NCI-H774 (cell line): ENCODE results near the gene PPM1J.
A peak's percentile ranks its signal among the peaks of the same experiment; 100 is the strongest.
"Not testable (repeated sequence)": the region's sequence is repeated elsewhere in the genome, so short reads cannot be mapped to it uniquely, and the experiment has no call there.

ENCODE experiments used
- DNase-seq: peaks from one replicate; lab custom pipeline; 2025; lab: John Stamatoyannopoulos, UW

Gene PPM1J

DNA sequence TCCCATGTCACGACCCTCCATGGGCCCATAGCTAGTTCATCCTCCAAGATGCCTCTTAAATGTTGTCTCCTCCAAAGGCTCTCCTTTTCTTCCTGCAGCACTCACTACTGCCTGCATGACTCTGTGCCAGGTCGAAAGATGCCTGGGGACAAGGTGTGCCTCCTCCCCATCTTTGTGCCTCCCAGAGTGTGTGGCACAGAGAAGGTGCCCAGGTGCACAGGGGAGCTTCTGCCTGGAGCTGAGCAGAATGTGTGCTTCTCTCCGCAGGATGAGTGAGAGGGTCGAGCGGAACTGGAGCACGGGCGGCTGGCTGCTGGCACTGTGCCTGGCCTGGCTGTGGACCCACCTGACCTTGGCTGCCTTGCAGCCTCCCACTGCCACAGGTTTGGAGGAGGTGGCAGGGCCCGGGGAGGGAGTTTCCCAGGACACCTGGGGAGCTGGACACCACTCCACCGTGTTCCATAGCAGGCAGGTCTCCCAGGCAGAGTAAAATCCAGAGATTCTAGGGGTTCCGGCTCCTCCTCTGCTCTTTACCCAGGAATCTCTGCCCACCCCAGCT is 6.9 kb upstream of the PPM1J start:
- no peak for DNase-seq

DNA sequence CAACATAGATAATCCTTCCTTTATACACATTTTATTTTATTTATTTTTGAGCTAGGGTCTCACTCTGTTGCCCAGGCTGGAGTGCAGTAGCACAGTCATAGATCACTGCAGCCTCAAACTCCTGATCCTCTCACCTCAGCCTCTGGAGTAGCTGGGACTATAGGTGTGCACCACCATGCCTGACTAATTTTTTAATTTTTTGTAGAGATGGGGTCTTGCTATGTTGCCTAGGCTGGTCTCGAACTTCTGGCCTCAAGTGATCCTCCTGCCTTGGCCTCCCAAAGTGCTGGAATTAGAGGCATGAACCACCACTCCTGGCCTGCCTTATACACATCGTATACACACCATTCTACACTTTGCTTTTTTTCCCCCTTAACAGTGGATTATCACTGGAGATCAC is 6.2 kb upstream of the PPM1J start:
- DNase-seq = not testable (repeated sequence)

DNA sequence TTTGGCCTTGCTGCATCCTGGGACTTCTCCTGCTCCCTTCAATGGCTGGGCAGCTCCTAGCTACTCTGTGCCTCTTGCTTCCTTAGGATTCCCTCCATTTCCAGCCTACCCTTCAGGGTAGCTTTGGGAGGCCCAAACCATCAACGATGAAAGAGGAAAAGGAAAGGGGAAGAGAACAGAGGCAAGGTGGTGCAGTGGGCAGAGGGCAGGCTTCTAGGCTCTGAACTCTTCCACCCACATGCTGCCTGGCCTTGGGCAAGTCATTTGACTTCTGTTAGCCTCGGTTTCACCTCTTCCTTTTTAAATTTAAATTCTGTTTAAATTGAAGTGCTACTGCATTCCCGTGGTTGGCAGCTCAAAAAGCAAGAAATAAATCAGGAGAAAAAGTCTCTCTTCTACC is 5.7 kb upstream of the PPM1J start:
- no peak for DNase-seq

DNA sequence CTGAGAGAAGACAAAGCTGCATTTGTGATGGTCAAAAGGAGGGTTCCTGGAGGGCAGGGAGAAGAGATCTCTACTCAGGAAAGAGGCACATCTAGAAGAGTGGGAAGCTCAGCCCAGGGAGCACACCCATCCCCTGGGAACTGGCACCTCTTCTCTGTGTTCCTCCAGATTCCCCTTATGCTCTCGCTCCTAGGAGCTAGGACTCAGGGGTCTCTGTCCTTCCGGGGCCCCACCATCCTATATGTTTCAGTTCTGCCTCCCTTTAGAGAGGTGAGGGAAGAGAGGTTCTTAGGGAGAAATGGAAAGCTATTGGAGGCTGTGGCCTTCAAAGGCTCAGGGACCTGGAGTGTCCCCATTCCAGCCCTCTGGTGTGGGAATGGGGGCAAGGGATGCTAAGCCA is 4.6 kb upstream of the PPM1J start:
- no peak for DNase-seq

DNA sequence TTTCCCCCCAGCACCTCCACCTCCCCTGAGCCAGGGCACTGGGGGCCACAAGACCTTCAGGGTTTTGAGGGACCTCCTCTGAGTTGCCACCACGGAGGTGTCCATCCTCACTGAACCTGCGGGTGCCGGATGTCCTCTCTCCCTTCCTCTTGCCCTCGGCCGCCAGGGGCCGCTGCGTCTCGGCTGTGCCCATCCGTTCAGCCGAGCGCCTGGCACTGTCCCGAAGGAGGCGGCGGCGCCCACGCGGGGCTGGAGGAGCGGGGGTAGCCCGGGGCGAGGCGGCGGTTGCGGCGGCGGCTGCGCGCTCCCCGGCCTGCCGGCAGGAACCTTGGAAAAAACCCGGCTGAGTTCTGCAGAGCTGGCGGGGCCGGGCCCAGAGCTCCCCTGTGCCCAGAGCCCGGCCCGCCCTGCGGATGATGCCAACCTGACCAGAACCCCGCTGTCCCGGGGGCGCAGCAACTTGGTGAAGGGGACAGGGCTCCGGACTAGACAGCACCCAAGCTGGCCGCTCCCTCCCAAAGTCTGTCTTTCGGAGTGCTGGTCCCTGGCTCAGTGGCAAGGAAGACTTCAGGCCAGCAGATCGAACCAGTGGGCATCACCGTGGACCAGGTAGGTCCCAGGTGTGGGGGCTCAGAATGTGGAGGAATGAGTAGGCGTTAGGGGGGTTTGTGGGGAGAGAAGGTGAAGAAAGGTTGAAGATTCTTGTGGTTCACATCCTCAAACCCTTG is 3.7 kb upstream of the PPM1J start:
- peak; percentile 46 for DNase-seq

DNA sequence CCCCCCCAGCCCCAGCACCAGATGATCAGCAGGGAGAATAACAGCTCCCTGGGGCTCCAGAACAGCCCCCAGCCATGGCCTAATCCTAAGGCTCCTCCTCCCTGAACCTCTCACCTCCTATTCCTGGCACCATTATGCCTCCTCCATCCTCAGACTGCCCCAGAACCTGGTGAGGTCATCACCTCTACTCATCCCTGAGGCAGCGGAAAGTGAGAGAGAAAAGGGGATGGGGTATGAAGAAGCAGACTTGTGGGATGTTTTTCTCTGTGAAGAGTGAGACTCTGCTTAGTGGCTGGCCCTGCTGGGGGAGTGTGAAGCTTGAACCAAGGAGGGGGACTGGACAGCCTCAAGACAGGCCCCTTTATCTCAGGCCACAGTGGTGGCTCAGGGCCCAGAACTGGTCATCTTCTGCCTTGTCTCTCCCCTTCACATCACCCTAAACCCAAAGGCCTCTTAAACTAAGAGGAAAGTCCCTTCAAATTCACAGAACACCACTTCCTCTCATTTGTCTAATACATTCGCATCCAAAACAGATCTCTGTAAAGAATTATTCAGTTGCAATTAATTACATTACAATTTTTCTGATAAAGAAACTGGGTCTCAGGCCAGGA is 2.2 kb upstream of the PPM1J start:
- DNase-seq = no peak

DNA sequence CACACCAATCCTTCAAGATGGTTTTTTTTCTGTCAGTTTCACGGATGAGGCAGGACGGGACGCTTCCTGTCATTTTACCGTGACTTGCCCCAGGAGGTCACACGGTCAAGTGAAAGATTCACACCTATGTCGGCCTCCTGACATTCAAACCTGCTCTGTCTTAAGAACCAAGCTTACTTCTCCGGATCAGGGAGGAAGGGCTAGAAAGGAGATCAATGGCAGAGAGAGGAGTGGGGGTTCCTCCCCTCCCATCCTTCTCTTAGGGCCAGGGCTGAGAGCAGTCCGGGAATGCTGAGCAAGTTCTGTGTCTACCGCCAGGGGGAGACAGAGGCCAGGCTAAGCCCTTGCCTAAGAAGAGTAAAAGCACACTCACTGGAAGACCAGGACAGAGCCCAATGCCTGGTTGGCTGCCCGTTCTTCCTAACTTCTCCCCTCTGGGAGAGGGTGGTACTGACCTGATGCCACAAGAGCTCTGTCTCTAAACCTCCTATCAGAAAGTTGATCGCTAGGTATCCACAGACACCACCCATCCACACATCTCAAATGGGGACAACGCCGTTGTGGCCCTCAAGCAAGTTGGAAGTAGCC is 1.1 kb upstream of the PPM1J start:
- DNase-seq = peak; percentile 73

DNA sequence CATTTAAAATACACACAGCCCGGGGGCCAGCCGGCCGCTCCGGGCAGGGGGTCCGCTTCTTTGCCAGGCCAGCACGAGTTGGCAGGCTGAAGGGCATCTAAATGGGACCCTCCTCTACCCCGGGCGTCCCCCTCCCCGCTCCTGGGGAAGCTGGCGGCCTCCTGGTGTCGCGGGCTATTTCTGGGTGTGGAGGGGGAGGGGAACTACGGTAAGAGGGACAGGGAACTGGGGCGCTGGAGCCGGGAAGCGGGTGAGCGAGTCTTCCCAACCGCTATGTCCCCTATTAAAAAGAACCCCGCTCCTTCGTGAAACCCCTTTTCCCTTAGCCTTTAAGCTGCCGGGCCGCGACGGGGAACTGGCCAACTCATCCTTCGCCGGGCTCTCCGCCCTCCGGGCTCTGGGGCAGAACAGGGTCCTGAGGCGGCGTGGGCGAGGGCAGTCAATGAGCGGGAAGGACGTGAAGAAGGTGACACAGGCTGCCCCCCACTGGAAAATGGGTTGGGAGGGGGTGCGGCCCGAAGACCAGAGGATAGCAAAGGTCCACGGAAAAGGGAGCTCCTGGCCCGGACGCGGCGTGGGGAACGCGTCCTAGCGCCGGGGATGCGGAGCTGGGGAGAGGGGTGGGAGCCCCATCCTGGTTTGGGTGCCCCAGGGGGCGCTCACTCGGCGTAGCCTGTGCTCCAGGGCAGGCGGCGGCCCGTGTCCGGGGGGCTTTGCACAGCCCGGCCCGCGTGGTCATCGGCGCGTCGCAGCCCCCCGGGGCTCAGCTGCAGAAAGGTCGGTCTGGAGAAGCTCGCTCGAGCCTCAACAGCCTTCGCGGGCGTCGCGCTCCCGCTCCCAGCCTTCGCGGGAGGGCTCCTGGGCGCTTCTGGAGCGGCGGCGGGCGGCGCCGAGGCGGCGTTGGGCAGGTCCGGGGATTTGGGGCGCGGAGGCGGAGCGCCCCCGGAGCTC is 544 bp downstream of the PPM1J start:
- DNase-seq = no peak

DNA sequence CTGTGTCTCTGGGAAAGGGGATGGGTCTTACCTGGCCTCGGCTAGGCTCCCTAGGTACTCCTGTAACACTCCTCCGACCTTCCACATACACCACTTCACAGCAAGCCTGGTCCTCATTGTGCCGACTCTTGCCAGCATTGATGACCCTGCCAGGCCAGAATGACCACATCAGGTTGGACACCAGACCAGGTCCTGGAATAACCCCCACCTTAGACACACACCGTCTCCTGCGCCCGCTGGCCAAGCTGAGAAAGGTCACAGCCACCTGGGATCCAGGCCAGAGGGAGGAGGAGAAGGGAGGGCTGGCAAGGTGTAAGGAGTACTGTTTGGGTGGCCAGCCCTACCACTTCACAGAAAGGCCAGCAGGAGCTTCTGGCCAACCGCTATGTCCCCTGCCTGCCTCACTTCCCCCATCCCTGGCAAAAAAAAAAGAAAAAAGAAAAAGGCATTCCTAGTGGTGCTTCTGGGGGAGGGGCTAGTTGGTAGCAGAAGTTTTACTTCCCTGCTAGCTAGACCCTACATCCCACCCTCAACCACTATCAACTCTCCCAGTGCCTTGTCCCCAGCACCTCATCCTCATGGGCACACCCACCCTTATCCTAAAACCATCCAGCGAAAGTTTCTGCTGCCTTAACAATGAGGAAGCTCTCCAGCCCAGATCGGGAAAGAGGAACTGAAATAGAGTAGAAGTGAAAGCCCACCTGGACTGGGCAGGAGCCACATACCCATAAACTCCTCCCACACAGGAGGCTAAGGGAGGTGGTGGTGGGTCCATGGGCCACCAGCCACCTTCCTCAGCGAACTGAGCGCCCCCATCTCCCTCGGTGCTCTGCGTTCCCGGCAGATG is 1.4 kb downstream of the PPM1J start:
- no peak for DNase-seq

DNA sequence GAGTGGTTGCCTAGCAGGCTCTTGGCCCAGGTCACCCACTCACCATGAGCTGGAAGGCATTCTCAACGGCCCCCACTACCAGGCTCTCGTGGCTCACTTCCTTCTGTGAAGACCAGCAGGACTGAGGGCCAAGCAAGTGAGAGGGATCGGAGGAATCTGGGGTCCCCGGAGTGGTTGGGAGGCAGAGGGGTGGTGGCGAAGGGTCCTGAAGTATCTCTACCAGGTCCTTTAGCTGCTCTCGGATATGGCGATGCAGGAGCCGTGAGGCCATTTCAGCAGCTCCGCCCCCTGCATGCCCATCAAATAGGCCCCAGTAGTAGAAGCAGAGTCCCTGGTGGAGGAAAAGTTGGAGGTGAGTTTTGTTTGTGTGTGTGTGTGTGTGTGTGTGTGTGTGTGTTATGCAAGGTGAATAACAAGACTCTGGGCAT is 2.4 kb downstream of the PPM1J start:
- DNase-seq = no peak

DNA sequence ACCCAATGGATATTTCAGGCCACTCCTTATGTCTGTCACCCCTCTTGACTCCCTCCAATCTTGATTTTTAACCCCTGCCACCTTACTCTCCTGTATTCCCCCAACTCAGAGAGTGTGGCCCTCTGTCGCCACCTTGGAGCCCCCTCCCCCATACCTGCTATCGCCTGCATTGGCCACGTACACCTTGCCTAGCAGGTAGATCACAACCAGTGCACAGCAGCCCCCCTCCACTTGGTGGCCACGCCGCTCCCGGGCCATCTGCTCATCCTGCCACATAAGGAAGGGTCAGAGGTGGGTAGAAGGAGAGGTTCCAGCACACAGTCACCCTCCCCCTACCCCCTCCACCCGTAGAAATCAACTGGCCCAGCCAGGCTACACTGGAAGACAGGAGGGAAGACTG is 2.9 kb downstream of the PPM1J start:
- no peak for DNase-seq

DNA sequence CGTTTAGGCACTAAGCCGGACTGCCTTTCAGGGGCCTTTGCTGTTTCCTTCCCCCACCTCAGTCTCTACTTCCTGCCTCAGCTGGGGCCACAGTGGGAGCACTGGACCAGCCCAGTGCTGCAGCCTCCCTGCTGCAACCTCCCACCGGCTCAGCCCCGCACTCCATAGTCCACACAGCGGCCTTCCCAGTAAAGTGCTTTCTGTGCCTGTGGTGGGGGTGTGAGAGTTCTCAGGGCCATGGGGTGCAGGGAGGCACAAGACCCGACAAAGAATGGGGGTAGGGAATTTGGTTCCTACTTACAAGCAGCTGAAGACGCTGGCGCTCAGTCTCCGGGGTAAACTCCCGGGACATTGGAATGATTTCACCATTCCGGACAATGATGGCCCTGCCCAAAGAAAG is 3.5 kb downstream of the PPM1J start:
- no peak for DNase-seq

DNA sequence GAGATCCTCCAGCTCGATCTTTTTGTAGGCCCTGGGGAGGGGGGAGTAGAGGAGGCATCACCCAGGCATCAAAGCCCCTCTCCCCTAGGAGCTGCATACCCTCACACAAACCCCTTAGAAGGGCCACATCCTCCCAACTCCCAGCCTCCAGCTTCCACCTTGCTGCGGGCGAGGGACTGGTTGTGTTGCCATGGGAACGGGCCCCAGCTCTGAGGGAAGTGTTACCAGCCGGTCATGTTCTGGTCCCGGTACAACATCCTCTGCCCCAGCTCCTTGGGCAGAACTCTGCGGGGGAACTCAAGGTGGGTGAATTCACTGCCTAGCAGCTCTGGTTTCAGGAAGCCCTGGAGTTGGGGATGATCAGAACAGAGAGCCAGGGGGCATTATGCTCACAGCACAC is 4.1 kb downstream of the PPM1J start:
- no peak for DNase-seq

DNA sequence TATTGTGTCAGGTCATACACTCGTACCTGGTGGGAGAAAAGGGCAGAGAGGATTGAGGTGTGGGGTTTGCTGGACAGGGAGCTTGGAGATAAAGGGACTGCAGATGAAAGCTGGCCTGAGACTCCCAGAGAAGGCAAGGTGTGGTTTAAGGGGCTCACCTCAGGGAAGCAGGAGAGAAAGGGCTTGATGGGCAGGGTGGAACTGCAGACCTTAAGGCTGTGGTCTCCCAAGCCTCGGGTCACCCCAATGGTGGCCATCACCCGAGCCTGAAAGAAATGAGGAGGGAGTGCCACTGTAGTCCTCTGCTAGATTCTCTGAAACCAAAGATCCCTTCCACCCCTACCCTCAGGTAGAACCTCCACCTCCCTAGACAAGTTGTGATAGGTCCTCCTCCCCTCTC is 4.5 kb downstream of the PPM1J start:
- no peak for DNase-seq

DNA sequence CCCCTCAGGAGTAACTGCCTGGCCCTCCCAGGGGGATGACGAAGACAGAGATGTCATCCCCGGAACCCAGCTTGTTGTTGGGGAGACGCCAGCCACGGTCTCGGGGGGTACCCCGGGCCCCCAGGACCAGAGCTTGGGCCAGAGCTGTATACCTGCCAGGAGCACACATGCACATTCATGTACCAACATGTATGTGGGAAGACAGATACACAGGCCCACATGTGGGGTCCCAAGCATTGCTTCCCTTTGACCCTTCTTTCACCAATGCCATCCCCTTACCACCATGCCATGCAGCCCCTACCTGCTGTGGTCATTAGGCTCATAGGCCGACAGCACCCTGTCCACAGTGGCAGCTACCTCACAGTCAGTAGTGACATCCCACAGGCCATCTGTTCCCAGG is 5.0 kb downstream of the PPM1J start:
- no peak for DNase-seq

DNA sequence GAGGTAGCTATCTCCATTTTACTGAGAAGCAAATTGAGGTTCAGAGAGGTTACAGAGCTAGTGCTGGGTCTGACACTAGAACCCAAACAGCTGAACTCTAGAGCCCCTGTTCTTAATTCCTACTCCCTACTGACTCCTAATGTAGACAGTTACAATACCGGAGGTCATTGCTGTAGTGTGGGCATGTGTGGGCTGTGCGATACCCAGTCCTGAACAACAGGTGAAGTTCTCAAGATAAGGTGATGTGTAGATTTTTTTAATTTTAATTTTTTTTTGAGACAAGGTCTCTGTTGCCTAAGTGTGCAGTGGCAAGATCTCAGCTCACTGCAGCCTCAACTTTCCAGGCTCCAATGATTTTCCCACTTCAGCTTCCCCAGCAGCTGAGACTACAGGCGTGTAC is 6.6 kb downstream of the PPM1J start:
- DNase-seq = no peak

DNA sequence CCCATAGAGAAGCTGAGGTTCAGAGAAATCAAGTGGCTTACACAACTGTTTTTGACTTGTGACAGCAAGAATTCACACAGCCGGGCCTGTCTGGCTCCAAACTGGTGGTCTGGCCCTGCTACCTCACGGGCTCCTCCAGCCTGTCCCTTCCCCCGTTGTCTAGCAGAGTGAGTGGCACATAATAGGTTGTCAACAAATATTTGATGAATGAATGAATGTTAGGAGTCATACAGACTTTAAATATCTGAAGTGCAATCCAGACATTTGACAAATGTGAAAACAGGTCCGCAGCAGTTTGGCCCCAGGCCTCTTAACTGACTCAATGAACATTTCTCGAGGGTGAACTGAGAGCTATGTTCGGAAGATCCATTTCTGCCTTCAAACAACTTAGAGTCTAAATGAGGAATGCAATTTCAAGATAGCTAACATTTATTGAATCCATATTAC is 7.1 kb downstream of the PPM1J start:
- DNase-seq = no peak

DNA sequence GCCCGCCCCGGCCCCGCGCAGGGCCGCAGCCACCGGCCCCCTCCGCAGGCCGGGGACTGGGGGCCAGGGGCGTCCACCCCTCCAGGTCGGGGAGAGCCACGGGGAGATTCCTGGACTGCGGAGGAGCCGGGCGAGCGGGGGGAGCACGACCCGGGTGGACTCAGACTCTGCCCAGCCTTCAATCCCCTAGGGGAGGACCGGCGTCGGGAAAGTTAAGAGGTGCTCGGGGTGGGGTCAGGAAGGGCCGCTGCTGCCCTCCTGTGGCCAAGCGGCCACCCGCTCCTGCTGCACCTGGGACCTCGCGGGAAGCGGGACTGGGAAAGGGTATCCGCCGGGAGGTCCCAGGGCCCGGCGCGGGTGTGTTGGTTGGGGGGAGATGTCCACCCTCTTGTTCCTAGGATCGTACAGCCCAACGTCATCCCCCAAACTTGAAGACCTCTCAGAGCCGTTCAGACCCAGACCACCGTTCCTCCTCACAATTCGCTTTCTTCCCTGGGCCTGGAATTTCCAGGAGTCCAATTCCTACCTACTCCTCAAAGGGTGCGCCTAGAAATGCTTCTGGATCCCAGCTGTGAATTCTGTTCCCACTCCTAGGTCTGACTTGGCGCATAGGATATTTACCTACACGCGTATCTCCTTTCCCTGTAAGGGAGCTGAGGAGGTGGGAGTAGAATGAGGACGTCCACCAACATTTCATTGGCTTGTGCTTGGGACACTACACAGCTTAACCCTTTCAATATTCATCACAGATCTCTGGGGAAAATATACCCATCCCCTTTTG is 7.7 kb downstream of the PPM1J start:
- peak; percentile 80 for DNase-seq

DNA sequence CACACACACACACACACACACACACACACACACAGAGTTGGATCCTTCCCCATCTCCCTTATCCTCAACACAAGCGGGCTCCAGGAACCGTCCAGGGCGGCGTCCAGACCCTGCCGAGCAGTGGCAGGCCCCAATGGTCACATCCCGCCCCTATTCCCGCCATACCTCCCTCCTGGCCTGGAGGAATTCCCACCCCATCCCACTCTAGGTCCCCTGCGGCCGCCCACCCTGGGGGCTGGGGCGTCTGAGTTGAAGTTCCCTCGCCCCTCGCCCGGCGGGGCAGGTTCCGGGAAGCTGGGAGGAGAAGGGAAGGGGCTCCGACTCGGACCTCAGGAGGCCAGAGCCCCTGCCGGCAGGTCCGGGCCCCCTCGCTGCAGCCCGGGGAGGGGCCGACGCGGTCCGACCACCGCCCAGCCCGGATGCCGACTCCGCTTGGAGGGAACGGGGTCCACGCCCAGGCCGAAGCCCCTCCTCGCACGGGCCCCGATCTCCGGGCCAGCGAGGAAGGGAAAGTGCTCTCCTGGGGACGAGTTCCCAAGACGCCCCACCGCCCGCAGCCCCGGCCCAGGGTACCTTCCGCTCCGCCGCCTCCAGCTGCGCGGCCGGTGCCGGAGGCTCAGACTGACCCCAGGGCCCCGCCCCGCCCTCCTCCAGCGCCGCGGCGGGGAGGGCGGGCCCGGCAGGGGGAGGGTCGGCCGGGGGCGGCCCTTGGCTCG is 8.5 kb downstream of the PPM1J start, which contains the start of gene RHOC:
Gene RHOC (minus strand): TSS at position 623 of the 716 bp plus-strand sequence. CDS start 3,328 bp downstream, outside the sequence.
- peak; percentile 77 for DNase-seq
